ENCODE results near the gene HMOX1.
A peak's percentile ranks its signal among the peaks of the same experiment; 100 is the strongest.

Gene HMOX1

GRCh38 chr22:35380537-35381423, at the start of gene HMOX1:
Gene HMOX1 (plus strand): TSS chr22:35381096. CDS start chr22:35381174, 78 bp downstream.
- peak; percentile 87 for DNase-seq (ENCODE audit: low spot score)

- DNase-seq (ENCODE audit: low spot score), result no peak
Observed at GRCh38 chr22:35332278-35332677, 48.6 kb upstream of the HMOX1 start.

GRCh38 chr22:35333220-35333619, 47.7 kb upstream of the HMOX1 start:
- DNase-seq (ENCODE audit: low spot score), result no peak

GRCh38 chr22:35334004-35334403, 46.9 kb upstream of the HMOX1 start:
- no peak for DNase-seq (ENCODE audit: low spot score)

GRCh38 chr22:35335468-35335867, 45.4 kb upstream of the HMOX1 start:
- DNase-seq (ENCODE audit: low spot score), result no peak

GRCh38 chr22:35335936-35336781, 44.7 kb upstream of the HMOX1 start:
- no peak for DNase-seq (ENCODE audit: low spot score)

- no peak for DNase-seq (ENCODE audit: low spot score)
Observed at GRCh38 chr22:35337932-35338331, 43.0 kb upstream of the HMOX1 start.

GRCh38 chr22:35341090-35341874, 39.6 kb upstream of the HMOX1 start:
- no peak for DNase-seq (ENCODE audit: low spot score)

GRCh38 chr22:35342390-35342789, 38.5 kb upstream of the HMOX1 start:
- no peak for DNase-seq (ENCODE audit: low spot score)

- DNase-seq (ENCODE audit: low spot score), result no peak
Observed at GRCh38 chr22:35343664-35344550, 37.0 kb upstream of the HMOX1 start.

GRCh38 chr22:35344956-35345690, 35.8 kb upstream of the HMOX1 start:
- DNase-seq (ENCODE audit: low spot score), result no peak

GRCh38 chr22:35345808-35346505, 34.9 kb upstream of the HMOX1 start:
- no peak for DNase-seq (ENCODE audit: low spot score)

GRCh38 chr22:35346596-35347220, 34.2 kb upstream of the HMOX1 start:
- DNase-seq (ENCODE audit: low spot score), result no peak

- no peak for DNase-seq (ENCODE audit: low spot score)
Observed at GRCh38 chr22:35347462-35347861, 33.4 kb upstream of the HMOX1 start.

- no peak for DNase-seq (ENCODE audit: low spot score)
Observed at GRCh38 chr22:35348026-35348590, 32.8 kb upstream of the HMOX1 start.

GRCh38 chr22:35348703-35349102, 32.2 kb upstream of the HMOX1 start:
- DNase-seq (ENCODE audit: low spot score), result no peak

GRCh38 chr22:35349368-35349703, 31.6 kb upstream of the HMOX1 start:
- DNase-seq (ENCODE audit: low spot score), result no peak

GRCh38 chr22:35349704-35350538, 31.0 kb upstream of the HMOX1 start:
- no peak for DNase-seq (ENCODE audit: low spot score)

Measured in RKO (cell line).